Liver (tissue), 9 donors: ENCODE measurements around the gene ARV1. TPM values are rescaled to one million over a fixed set of nuclear protein-coding genes. Genes with fewer than 3 reads are reported as not detected.
"Not testable (repeated sequence)": the region's sequence is repeated elsewhere in the genome, so short reads cannot be mapped to it uniquely, and the experiment has no call there.

ENCODE experiments used
- DNase-seq: peaks from one replicate; pipeline ENCODE4 v3.0.0-alpha.2; 2017; ENCODE audit warnings: low spot score
- H3K27ac ChIP-seq, 2 donors: one replicate each; pipeline ENCODE4 v1.7.0; 2013; ENCODE audit warnings: inconsistent platforms in 2 of 2, low read length in 2 of 2, control low read depth in 1 of 2, low read depth in 1 of 2, mild to moderate bottlenecking in 1 of 2
- H3K27me3 ChIP-seq, 4 donors: one replicate each; pipeline versions ENCODE4 v1.6.1 to v1.7.0; 2013; ENCODE audit warnings: low read length in 3 of 4, inconsistent platforms in 1 of 4, mild to moderate bottlenecking in 1 of 4, moderate library complexity in 1 of 4; ENCODE audit not compliant: control insufficient read depth in 4 of 4, insufficient read depth in 4 of 4
- H3K36me3 ChIP-seq, 4 donors: one replicate each; pipeline versions ENCODE4 v1.6.1 to v1.7.0; 2013; ENCODE audit warnings: low read length in 3 of 4, mild to moderate bottlenecking in 3 of 4, low read depth in 1 of 4, moderate library complexity in 1 of 4; ENCODE audit not compliant: control insufficient read depth in 4 of 4, insufficient read depth in 3 of 4
- H3K4me1 ChIP-seq, 4 donors: one replicate each; pipeline versions ENCODE4 v1.6.1 to v1.7.0; 2013; ENCODE audit warnings: low read length in 3 of 4, mild to moderate bottlenecking in 3 of 4, moderate library complexity in 1 of 4; ENCODE audit not compliant: control insufficient read depth in 4 of 4, insufficient read depth in 4 of 4
- H3K4me3 ChIP-seq, 3 donors: one replicate each; pipeline versions ENCODE4 v1.6.1 to v1.7.0; 2013; ENCODE audit warnings: low read length in 3 of 3, control low read depth in 1 of 3, low read depth in 1 of 3, mild to moderate bottlenecking in 1 of 3
- H3K9ac ChIP-seq, 2 donors: one replicate each; pipeline ENCODE4 v1.7.0; 2013; ENCODE audit warnings: low read length in 2 of 2, mild to moderate bottlenecking in 2 of 2, moderate library complexity in 2 of 2, control low read depth in 1 of 2, low read depth in 1 of 2
- H3K9me3 ChIP-seq, 4 donors: one replicate each; pipeline versions ENCODE4 v1.6.1 to v1.7.0; 2013; ENCODE audit warnings: low read length in 3 of 4; ENCODE audit not compliant: control insufficient read depth in 4 of 4
- EGR1 ChIP-seq, 2 donors: IDR thresholded peaks; 2 replicates each; pipeline ENCODE4 v1.6.1; 2016 to 2018; ENCODE audit warnings: antibody characterized with exemption in 2 of 2, low read depth in 2 of 2
- FOXA1 ChIP-seq: IDR thresholded peaks from 2 replicates; pipeline ENCODE4 v1.6.1; 2016; ENCODE audit warnings: antibody characterized with exemption
- FOXA2 ChIP-seq: IDR thresholded peaks from 2 replicates; pipeline ENCODE4 v1.6.1; 2016; ENCODE audit warnings: antibody characterized with exemption
- GABPA ChIP-seq, 2 donors: IDR thresholded peaks in 1 of 2; conservative IDR thresholded peaks in 1 of 2; 2 replicates each; pipeline ENCODE4 v1.6.1; 2016; ENCODE audit warnings: antibody characterized with exemption in 2 of 2, mild to moderate bottlenecking in 1 of 2, moderate library complexity in 1 of 2
- HNF4A ChIP-seq, 2 donors: conservative IDR thresholded peaks; 2 replicates each; pipeline ENCODE4 v1.6.1; 2016; ENCODE audit warnings: antibody characterized with exemption in 2 of 2, mild to moderate bottlenecking in 2 of 2
- HNF4G ChIP-seq: IDR thresholded peaks from 2 replicates; pipeline ENCODE4 v1.6.1; 2016; ENCODE audit warnings: antibody characterized with exemption
- JUND ChIP-seq, 2 donors: IDR thresholded peaks; 2 replicates each; pipeline ENCODE4 v1.6.1; 2016; ENCODE audit warnings: antibody characterized with exemption in 2 of 2
- NR2F2 ChIP-seq: IDR thresholded peaks from 2 replicates; pipeline ENCODE4 v1.6.1; 2016; ENCODE audit warnings: antibody characterized with exemption
- RAD21 ChIP-seq, 2 donors: IDR thresholded peaks; 2 replicates each; pipeline ENCODE4 v1.6.1; 2016; ENCODE audit warnings: antibody characterized with exemption in 2 of 2, mild to moderate bottlenecking in 2 of 2
- RXRA ChIP-seq, 2 donors: IDR thresholded peaks; 2 replicates each; pipeline ENCODE4 v1.6.1; 2017 to 2018; ENCODE audit warnings: antibody characterized with exemption in 2 of 2, mild to moderate bottlenecking in 1 of 2
- SP1 ChIP-seq: IDR thresholded peaks from 2 replicates; pipeline ENCODE4 v1.6.1; 2018; ENCODE audit warnings: antibody characterized with exemption, mild to moderate bottlenecking
- TAF1 ChIP-seq: conservative IDR thresholded peaks from 2 replicates; pipeline ENCODE4 v1.6.1; 2016; ENCODE audit warnings: antibody characterized with exemption, mild to moderate bottlenecking
- YY1 ChIP-seq: IDR thresholded peaks from 2 replicates; pipeline ENCODE4 v1.6.1; 2016; ENCODE audit warnings: antibody characterized with exemption, mild to moderate bottlenecking
- WGBS: extraction: QIAGEN DNeasy Blood & Tissue Kit; methylation state at CpG from one replicate; pipeline ENCODE4 v1.1.7; 2013; 5-methylcytosine and 5-hydroxymethylcytosine counted together
- polyA plus RNA-seq, 2 donors: library from polyadenylated mRNA; stranded (reverse) in 1 of 2; unstranded in 1 of 2; fragments of 200-250 nt in 1 of 2; fragments of >200 nt in 1 of 2; fragmentation: Nextera tagmentation in 1 of 2; extraction: Ambion mirVana in 1 of 2; gene quantifications; one replicate each; pipeline versions ENCODE4 v1.2.1 to v1.2.3, GENCODE V29; 2013 to 2015
- total RNA-seq, 2 donors: library from RNA; depleted of rRNA; stranded (reverse); fragments of >200 nt; gene quantifications; one replicate each; pipeline ENCODE4 v1.2.3, GENCODE V29; 2014
- TF ChIP-seq, protein P1 (sequence below): IDR thresholded peaks from 2 replicates; pipeline ENCODE4 v1.6.1; 2016; ENCODE audit warnings: antibody characterized with exemption
- TF ChIP-seq, protein P2 (sequence below): fragments of 150-350 bp; IDR thresholded peaks from 2 replicates; pipeline ENCODE4 v1.5.1; 2017; ENCODE audit warnings: improper control_type of control experiment, low read depth, low read length; ENCODE audit not compliant: missing input control
- TF ChIP-seq, protein P3 (sequence below): IDR thresholded peaks from 2 replicates; pipeline ENCODE4 v1.6.1; 2016; ENCODE audit warnings: antibody characterized with exemption
- TF ChIP-seq, protein P4 (sequence below): IDR thresholded peaks from 2 replicates; pipeline ENCODE4 v1.6.1; 2016; ENCODE audit warnings: antibody characterized with exemption, mild to moderate bottlenecking
- TF ChIP-seq, protein P5 (sequence below): IDR thresholded peaks from 2 replicates; pipeline ENCODE4 v1.6.1; 2016; ENCODE audit warnings: antibody characterized with exemption
- donor health status: healthy.
- donor health status: healthy.
- donor health status: healthy.
- donor health status: healthy.
- donor health status: healthy.

The ARV1 gene
- total and polyA plus RNA-seq, 4 donors: 11.4 to 18.9 (median 14.6) TPM

DNA sequence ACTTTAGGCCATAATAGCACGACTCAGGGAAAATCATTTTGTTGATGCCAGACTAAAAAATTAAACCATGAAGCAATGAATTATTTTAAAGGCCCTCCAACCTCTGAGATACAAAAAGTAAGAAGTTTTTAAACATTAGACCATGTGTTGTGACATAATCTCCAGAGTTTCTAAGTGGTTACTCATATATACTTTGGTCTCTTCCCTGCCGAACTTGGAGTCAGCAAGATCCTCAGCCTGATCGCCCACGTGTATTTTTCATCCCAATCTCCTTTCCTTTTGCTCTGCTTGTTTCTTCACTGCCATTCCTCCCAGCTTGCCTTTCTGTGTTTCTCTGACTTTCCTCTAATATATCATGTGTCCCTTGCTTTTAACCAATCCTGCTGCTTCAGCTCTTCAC is 3.8 kb downstream of the ARV1 start:
- H3K36me3 ChIP-seq: peaks cover 0 to 3% (median 0%) of the 10 kb centered on the region in 4 donors
- no peak for DNase-seq
- H3K27me3 ChIP-seq: no peaks in the 10 kb centered on the region
- WGBS: 76% methylated on average over 4 of the region's 4 CpGs
- peaks cover 0 to 11% (median 10%) of the 10 kb centered on the region in 4 donors for H3K4me1 ChIP-seq
- H3K9me3 ChIP-seq: no peaks in the 10 kb centered on the region
- no peak for TF ChIP-seq HNF4G
- TF ChIP-seq, protein P1, sequence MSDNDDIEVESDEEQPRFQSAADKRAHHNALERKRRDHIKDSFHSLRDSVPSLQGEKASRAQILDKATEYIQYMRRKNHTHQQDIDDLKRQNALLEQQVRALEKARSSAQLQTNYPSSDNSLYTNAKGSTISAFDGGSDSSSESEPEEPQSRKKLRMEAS: no peak
- TF ChIP-seq, protein P2, sequence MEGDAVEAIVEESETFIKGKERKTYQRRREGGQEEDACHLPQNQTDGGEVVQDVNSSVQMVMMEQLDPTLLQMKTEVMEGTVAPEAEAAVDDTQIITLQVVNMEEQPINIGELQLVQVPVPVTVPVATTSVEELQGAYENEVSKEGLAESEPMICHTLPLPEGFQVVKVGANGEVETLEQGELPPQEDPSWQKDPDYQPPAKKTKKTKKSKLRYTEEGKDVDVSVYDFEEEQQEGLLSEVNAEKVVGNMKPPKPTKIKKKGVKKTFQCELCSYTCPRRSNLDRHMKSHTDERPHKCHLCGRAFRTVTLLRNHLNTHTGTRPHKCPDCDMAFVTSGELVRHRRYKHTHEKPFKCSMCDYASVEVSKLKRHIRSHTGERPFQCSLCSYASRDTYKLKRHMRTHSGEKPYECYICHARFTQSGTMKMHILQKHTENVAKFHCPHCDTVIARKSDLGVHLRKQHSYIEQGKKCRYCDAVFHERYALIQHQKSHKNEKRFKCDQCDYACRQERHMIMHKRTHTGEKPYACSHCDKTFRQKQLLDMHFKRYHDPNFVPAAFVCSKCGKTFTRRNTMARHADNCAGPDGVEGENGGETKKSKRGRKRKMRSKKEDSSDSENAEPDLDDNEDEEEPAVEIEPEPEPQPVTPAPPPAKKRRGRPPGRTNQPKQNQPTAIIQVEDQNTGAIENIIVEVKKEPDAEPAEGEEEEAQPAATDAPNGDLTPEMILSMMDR: no peak
- H3K9ac ChIP-seq: no peak overlapping the region
- no peak overlapping the region for H3K4me3 ChIP-seq
- H3K27ac ChIP-seq: no peak overlapping the region

DNA sequence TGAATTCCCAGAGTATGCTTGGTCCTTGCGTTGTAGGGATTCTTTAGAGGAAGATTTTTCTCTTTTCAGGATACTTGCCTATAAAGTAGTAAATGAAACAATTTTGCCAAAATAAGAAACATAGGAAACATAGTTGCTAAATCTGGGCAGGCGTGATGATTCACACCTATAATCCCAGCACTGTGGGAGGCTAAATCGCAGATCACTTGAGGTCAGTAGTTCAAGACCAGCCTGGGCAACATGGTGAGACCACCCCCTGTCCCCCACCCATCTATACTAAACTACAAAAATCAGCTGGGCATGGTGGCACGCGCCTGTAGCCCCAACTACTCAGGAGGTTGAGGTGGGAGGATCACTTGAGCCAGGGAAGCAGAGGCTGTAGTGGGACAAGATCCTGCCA is 4.9 kb downstream of the ARV1 start:
- DNase-seq: no peak
- Histone ChIP-seq H3K9me3 (no peaks in the 10 kb centered on the region), H3K36me3 (peaks cover 0 to 3% (median 0%) of the 10 kb centered on the region in 4 donors), H3K4me1 (peaks cover 0 to 9% (median 8%) of the 10 kb centered on the region in 4 donors), H3K4me3 (no peak overlapping the region), H3K27ac (no peak overlapping the region), H3K9ac (no peak overlapping the region), H3K27me3 (no peaks in the 10 kb centered on the region)
- WGBS: 94% methylated on average over 5 of the region's 5 CpGs
- no peak for TF ChIP-seq HNF4G
- TF ChIP-seq FOXA2: no peak
- no peak for TF ChIP-seq TAF1
- TF ChIP-seq, protein P3, sequence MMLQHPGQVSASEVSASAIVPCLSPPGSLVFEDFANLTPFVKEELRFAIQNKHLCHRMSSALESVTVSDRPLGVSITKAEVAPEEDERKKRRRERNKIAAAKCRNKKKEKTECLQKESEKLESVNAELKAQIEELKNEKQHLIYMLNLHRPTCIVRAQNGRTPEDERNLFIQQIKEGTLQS: no peak
- no peak for TF ChIP-seq EGR1 (IDR thresholded peaks at IDR 0.05; ENCODE audit: low read depth in 2 of 2)
- no peak for TF ChIP-seq FOXA1
- TF ChIP-seq NR2F2: no peak
- TF ChIP-seq RAD21 (IDR thresholded peaks at IDR 0.05): no peak
- no peak for TF ChIP-seq RXRA (IDR thresholded peaks at IDR 0.05)
- TF ChIP-seq, protein P4, sequence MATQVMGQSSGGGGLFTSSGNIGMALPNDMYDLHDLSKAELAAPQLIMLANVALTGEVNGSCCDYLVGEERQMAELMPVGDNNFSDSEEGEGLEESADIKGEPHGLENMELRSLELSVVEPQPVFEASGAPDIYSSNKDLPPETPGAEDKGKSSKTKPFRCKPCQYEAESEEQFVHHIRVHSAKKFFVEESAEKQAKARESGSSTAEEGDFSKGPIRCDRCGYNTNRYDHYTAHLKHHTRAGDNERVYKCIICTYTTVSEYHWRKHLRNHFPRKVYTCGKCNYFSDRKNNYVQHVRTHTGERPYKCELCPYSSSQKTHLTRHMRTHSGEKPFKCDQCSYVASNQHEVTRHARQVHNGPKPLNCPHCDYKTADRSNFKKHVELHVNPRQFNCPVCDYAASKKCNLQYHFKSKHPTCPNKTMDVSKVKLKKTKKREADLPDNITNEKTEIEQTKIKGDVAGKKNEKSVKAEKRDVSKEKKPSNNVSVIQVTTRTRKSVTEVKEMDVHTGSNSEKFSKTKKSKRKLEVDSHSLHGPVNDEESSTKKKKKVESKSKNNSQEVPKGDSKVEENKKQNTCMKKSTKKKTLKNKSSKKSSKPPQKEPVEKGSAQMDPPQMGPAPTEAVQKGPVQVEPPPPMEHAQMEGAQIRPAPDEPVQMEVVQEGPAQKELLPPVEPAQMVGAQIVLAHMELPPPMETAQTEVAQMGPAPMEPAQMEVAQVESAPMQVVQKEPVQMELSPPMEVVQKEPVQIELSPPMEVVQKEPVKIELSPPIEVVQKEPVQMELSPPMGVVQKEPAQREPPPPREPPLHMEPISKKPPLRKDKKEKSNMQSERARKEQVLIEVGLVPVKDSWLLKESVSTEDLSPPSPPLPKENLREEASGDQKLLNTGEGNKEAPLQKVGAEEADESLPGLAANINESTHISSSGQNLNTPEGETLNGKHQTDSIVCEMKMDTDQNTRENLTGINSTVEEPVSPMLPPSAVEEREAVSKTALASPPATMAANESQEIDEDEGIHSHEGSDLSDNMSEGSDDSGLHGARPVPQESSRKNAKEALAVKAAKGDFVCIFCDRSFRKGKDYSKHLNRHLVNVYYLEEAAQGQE: no peak
- TF ChIP-seq, protein P2: no peak
- no peak for TF ChIP-seq YY1
- TF ChIP-seq, protein P5, sequence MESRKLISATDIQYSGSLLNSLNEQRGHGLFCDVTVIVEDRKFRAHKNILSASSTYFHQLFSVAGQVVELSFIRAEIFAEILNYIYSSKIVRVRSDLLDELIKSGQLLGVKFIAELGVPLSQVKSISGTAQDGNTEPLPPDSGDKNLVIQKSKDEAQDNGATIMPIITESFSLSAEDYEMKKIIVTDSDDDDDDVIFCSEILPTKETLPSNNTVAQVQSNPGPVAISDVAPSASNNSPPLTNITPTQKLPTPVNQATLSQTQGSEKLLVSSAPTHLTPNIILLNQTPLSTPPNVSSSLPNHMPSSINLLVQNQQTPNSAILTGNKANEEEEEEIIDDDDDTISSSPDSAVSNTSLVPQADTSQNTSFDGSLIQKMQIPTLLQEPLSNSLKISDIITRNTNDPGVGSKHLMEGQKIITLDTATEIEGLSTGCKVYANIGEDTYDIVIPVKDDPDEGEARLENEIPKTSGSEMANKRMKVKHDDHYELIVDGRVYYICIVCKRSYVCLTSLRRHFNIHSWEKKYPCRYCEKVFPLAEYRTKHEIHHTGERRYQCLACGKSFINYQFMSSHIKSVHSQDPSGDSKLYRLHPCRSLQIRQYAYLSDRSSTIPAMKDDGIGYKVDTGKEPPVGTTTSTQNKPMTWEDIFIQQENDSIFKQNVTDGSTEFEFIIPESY: no peak
- TF ChIP-seq, protein P1: no peak
- TF ChIP-seq SP1: no peak
- no peak for TF ChIP-seq HNF4A (conservative IDR thresholded peaks at IDR 0.05)
- no peak for TF ChIP-seq JUND (IDR thresholded peaks at IDR 0.05)
- no peak for TF ChIP-seq GABPA (IDR thresholded peaks at IDR 0.05 in 1 of 2, conservative IDR thresholded peaks at IDR 0.05 in 1 of 2)

DNA sequence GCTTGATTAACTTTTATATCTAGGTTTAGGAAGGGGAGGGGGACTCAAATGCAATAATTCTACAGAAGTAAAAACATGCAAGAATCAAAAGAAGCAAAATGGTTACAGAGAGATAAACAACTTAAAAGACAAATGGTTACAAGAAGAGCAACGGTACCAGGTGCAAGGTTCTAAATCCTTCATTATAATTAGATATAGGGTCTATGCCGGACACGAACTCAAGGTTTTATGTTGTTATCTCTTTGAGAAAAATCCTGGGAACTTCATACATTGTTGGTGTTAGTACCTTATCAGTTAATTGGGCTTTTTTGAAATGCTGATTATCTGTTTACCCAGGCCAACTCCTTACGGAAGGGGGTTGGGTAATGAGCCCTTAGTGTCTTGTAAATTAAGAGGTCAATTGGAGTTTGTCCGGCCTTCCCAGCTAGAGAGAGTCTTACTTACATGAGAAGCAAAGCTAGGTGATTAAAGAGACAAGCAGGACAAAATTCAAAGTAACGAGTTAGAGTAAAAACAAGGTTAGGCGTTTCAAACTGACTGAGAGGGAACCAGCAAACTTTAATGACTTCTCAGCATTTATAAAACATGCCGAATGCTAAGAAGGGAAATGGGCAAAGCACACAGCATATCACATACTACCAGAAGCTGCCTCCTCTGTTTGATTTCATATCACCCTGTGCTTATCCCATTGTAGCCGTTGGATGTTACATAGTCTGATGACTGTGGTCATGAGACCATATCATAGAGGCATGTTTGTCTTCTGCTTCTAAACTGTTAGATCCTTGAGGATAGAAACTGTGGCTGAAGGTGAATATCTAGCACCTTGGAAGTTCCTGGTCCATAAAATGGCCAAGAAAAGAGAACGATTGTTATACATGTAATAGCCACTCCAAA is 6.0 kb downstream of the ARV1 start:
- DNase-seq, H3K27ac ChIP-seq, H3K4me1 ChIP-seq, H3K36me3 ChIP-seq, H3K4me3 ChIP-seq, H3K9me3 ChIP-seq, H3K9ac ChIP-seq, H3K27me3 ChIP-seq: not testable (repeated sequence)
- 82% methylated on average over 10 of the region's 10 CpGs for WGBS
